Activated CD4-positive, CD25-positive, alpha-beta regulatory T cell treated with anti-CD3 and anti-CD28 coated beads, Interleukin-2, amount 50 U/mL, for 16 hours (primary cell): ENCODE data around the gene NPVF.
A peak's percentile ranks its signal among the peaks of the same experiment; 100 is the strongest.

Experiments
- DNase-seq: peaks from one replicate; pipeline ENCODE4 v3.0.0-alpha.2; 2020; ENCODE audit warnings: low read depth, low spot score

Gene NPVF

GRCh38 chr7:25235471-25235870, 7.2 kb upstream of the NPVF start:
- DNase-seq, result no peak

DNA sequence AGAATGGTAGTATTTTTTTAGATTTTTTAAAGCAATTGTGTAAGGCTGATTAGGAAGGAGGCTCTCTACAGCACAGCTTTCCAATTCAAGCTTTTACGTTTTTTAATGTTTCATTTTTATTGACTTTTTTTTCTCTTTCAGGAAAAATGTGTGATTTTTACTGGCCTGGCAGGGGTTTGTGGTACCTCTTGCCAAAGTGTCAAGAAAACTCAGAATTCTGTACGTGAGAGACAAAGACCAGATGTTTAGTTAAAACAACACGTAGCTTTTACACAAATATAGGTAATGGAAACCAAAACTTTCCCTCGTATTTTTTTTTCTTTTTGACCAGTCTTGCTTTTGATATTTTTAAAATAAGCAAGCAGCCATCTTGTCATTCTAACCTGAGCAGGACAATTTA, 6.0 kb upstream of the NPVF start:
- no peak for DNase-seq

- no peak for DNase-seq
Measured at GRCh38 chr7:25223206-25223605, 5.1 kb downstream of the NPVF start.

DNA sequence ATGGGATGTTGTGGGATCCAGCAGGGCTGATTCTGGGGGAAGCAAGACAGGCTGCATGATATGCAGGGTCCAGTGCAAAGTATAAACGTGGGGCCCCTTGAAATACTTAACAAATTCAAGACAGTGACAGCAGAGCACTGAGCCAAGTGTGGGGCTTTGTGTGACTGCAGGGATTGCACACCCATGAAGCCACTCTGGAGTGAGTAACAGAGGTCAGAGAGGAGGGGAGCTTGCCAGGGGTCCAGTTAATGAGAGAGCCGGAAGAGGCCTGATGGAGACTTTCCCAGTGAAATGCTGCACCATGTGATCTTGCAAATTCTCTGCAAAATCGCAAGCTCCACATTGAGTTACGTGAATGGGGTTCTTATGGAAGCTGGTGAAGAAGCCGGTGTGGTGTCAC, 5.6 kb downstream of the NPVF start:
- DNase-seq, result no peak

- no peak for DNase-seq
Measured at GRCh38 chr7:25221009-25221408, 7.3 kb downstream of the NPVF start.

- no peak for DNase-seq
Measured at GRCh38 chr7:25218191-25218590, 10.1 kb downstream of the NPVF start.

DNA sequence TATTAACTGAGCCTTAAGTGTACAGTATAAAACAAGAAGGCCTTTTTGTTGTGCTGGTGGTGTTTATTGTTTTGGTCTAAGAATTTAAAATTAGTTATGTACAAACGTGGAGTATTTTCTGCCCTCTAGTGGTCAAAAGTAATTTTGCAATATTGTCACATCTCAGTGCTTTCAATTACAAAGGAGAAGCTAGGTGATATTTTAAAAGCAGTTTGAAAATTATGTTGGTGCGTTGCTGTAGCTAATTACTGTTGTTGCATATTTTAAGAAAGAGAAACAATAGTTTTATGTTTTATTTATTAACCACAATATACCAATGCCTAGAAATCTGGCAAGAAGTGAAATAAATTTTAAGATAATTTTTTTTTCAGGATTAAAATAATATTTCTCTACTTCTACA, 11.4 kb downstream of the NPVF start:
- DNase-seq, result no peak

DNA sequence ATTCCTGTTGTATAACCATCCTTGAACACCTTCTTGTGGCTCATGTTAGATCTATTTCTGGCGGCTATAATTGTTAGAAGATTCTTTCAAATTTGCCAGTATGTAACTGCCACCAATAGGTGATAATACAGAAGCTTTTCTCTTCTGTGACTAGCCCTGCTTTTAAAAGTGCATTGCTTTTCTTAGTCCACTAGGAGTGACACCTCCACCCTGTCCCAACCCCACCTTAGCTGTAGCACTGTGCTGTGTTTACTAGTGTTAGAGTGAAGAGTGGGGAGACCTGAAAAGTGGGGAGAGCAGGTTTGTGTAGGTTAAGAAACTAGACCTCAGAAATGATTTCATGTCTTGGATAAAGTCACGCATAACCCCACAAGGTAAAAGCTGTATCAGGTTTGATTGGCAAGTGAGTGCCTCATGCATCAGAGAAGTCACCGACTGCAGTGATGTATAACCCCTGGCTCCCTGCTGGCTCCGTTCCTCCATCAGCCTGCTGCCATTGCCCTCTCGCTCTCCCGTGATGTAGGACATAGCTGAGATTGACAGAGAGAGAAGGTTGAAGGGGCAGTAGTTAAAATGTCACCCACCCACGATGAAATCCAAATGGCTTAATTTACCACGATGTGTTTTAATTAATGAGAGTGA, 12.5 kb downstream of the NPVF start:
- no peak for DNase-seq

- no peak for DNase-seq
Measured at GRCh38 chr7:25208525-25209221, 19.6 kb downstream of the NPVF start.

GRCh38 chr7:25207887-25208286, 20.4 kb downstream of the NPVF start:
- DNase-seq, result no peak

DNA sequence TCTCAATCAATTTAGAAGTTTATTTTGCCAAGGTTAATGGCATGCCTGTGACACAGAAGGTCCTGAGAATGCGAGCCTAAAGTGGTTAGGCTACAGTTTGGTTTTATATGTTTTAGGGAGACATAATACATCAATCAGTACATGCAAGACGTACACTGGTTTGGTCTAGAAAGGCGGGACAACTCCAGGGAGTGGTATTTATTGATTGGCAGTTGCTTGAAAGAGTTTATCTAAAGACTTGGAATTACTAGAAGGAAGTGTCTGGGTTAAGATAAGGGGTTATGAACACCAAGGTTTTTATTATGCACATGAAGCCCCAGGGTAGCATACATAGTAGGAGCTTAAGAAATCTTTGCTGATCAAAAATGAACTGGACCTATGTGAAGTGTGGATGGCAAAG, 21.5 kb downstream of the NPVF start:
- no peak for DNase-seq

GRCh38 chr7:25196132-25196896, 32.0 kb downstream of the NPVF start:
- DNase-seq, result no peak

DNA sequence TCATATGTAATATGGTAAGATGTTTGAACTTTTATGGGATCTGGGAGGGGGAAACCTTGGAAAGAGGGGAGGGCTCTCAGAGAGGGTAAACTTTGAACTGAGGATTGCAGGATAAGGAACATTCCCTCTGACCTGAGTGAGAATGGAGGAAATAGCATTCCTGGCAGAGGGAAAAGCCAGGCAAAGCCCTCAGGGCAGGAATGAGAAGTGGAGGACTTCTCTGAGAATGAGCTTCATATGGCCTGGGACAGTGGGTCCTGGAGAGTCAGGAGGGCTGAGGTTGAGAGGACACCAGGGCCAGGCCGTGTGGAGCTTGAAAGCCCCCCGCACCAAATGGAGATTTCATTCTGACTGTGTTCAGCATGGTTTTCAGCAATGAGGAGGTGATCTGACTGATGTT, 34.2 kb downstream of the NPVF start:
- no peak for DNase-seq

GRCh38 chr7:25192043-25192442, 36.2 kb downstream of the NPVF start:
- no peak for DNase-seq

DNA sequence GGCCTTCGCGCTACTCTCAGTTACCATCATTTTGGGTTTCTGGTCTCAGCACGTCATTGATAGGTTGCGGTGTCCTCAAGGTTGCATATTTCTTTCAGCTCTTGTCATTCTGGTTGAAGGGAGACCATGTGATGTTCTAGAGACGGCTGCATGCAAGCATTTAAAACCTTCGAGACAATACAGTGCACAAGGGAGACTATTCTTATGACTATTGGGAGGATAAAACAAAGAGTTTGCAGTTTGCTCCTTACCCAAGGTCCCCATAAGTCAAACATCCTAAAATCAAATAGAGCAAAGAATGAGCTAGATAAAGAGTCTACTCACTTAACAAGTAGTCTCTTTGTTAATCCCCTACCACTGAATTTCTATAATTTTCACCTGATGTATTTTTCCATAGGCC, 39.1 kb downstream of the NPVF start:
- no peak for DNase-seq

- DNase-seq, result no peak
Measured at GRCh38 chr7:25187932-25188331, 40.4 kb downstream of the NPVF start.

- DNase-seq, result no peak
Measured at GRCh38 chr7:25186436-25186835, 41.9 kb downstream of the NPVF start.

GRCh38 chr7:25181532-25181931, 46.8 kb downstream of the NPVF start:
- DNase-seq, result no peak

DNA sequence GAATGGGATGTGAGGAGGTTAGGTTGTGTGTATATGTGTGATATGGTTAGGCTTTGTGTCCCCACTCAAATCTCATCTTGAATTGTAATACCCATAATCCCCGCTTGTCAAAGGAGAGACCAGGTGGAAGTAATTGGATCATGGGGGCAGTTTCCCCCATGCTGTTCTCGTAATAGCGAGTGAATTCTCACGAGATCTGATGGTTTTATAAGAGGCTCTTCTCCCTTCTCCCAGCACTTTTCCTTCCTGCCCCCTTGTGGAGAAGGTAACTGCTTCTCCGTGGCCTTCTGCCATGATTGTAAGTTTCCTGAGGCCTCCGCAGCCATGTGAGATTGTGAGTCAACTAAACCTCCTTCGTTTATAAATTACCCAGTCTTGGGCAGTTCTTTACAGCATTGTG, 47.3 kb downstream of the NPVF start:
- no peak for DNase-seq

DNA sequence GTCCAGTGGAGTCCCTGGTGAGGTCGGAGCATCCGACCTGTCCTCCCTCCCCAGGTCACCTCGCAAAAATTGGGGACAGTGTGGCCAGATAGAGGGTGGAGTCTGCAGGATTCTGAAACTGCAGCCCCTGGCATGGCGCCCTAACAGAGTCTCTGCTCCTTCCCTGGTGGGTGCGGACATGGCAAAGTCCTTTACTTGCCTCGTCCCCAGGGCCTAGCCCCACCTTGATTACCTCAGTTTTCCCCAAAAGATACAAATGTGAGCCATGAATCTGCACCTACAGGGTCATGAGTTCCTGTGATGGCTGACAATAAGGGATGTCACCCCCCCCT, 47.7 kb downstream of the NPVF start:
- no peak for DNase-seq

GRCh38 chr7:25179771-25180591, 48.3 kb downstream of the NPVF start:
- peak; percentile 93 for DNase-seq

- DNase-seq, result no peak
Measured at GRCh38 chr7:25179325-25179724, 49.0 kb downstream of the NPVF start.
